GM18867 (cell line): ENCODE measurements around the gene A3GALT2.
"Not testable (repeated sequence)": the region's sequence is repeated elsewhere in the genome, so short reads cannot be mapped to it uniquely, and the experiment has no call there.

Experiments
- ATAC-seq: cut with Tn5 transposase; IDR thresholded peaks from one replicate; pipeline ENCODE4 v1.9.1; 2021; ENCODE audit warnings: mild to moderate bottlenecking, moderate library complexity; ENCODE audit not compliant: unreplicated experiment

A3GALT2 gene

DNA sequence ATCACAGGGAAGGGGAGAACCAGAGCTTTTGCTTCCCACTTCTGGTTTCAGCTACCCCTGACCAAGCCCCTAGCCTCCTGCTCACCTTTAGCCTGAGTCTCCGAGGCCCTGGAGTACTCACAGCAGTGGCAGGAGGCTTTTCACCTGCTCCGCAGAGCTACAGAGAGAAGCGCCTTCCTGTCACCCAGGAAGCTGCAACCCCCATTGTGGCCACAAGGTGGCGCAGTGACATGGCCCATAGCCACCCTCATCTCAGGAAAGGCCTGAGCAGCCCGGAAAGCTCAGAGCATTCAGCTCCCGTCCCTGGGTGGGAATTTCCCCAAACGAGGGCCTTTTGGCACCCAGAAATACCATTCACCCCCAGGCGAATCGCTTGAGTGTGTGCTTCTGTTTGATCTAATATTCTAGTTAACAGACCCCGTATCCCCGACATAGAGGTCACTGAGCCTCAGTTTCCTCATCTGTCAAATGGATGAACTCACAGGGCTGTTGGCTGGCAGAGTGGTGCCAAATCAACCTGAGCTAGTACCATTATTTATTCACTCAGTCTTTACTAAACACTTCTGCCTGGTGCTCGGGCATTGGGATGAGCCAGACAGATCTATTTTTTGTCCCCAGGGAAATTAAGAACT lies 25.3 kb downstream of the A3GALT2 start:
- ATAC-seq: peak; percentile 78

DNA sequence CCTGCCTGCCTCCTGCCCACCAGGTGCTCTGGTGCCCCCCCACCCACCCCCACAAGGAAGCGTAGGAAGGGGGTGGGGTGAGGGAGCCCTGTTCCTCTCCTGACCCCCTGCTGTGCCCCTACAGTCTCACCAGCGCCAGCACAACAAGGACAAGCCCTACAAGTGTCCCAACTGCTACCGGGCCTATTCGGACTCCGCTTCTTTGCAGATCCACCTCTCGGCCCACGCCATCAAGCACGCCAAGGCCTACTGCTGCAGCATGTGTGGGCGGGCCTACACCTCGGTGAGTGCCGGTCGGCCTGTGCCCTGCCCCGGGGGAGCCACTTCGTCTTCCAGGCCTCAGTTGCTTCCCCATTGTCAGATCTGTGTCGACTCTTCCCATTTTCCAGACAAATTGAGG lies 25.9 kb downstream of the A3GALT2 start:
- ATAC-seq: no peak

DNA sequence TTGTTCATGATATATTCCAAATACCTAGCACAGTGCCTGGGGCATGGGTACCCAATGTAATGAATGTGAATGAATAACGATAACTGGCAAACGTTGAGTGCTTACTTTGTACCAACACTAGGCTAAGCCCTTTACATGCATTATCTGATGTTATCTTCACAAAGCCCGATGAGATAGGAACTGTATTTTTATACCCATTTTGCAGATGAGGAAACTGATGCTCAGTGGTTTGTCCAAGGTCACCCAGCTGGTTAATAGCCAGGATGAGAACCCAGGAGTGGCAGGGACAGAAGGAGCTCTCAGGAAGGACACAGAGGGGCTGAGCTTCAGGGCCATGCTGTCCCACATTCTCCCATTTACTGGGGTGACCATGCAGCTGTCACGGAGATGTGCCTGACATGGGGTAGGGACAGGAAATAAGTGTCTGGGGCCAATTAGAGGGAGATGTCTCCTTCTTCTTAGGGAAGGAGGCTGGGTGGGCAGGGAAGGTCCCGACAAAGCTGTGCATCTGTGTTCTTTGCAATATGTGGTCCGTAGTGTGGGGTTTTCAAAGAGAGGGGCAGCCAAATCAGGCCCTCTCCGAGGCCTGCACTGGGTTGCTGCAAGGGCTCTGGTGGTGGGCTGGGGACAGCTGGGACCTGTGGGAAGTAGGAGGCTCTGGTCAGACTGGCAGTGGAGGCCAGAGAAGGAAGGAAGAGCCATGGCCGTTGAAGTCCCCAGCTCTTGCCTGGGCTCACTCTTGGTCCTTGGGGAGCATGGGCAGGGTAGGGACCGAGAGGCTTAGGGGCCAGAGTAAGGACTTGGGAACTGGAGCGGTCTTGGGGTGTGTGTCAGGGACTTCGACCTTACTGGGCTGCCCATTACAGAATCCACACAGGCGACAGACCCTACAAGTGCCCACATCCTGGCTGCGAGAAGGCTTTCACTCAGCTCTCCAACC lies 26.6 kb downstream of the A3GALT2 start:
- no peak for ATAC-seq

GRCh38 chr1:33292726-33293340 lies 28.1 kb downstream of the A3GALT2 start:
- ATAC-seq: no peak

DNA sequence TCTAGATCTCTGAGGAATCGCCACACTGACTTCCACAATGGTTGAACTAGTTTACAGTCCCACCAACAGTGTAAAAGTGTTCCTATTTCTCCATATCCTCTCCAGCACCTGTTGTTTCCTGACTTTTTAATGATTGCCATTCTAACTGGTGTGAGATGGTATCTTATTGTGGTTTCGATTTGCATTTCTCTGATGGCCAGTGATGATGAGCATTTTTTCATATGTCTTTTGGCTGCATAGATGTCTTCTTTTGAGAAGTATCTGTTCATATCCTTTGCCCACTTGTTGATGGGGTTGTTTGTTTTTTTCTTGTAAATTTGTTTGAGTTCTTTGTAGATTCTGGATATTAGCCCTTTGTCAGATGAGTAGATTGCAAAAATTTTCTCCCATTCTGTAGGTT lies 30.3 kb downstream of the A3GALT2 start:
- not testable (repeated sequence) for ATAC-seq

DNA sequence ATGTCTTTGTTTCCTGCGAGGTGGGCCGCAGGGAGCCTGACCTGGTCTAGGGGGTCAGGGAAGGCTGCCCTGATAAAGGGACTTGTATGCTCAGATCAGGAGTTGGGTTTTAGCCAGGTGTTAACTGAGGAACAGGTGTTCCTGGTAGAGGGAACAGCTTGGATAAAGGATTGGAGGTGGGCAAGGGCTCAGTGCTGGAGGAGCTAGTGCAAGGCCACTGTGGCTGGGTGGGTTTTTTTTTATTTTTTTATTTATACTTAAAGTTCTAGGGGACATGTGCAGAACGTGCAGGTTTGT lies 31.1 kb downstream of the A3GALT2 start:
- no peak for ATAC-seq

GRCh38 chr1:33288976-33289857 lies 31.7 kb downstream of the A3GALT2 start:
- ATAC-seq: no peak

DNA sequence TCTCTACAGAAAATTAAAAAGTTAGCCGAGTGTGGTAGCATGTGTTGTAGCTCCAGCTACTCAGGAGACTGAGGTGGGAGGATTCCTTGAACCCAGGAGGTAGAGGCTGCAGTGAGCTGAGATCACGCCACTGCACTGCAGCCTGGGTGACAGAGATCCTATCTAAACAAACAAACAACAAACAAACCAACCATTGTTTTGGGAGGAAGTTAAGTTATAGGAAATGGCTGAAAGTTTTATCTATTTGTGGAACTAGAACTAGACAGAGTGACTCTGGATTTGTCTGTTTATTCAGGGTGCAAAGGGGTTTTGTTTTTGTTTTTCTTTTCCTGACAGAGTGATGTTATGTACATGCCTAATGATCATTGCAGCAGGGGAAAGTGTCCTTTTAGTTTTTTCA lies 33.6 kb downstream of the A3GALT2 start:
- no peak for ATAC-seq

DNA sequence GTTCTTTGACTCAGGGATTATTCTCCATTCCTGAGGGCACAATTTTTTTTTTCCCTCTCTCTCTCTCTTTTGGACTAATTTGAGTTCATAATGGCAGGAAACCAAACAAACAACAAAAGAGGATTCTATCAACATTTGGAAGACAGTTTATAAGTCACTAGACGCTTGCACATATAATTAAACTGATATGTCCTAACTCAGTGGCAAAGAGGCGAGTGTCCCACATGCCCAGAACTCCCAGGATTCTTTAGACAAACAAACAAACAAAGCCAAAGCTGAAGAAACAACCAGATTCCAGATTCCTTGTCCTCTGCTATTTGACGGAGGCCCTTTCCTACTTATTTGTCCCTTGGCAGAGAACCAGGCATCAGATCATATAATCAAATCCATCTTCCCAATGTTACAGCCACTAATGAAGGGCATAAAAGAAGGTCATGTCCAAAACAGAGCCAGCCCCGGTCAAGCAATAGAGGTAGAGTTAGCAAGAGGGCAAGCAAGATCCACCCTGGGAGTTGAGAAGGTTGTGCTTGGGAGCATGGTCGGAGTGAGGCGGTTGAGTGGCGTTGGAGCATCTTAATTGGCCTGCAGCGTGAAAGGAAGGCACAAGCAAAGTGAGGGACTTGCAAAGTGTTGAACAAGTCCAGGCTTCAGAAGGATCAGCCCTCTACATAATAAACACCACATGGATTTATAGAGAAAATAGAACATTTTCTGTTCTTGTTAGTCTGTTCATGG lies 34.3 kb downstream of the A3GALT2 start:
- ATAC-seq: no peak

DNA sequence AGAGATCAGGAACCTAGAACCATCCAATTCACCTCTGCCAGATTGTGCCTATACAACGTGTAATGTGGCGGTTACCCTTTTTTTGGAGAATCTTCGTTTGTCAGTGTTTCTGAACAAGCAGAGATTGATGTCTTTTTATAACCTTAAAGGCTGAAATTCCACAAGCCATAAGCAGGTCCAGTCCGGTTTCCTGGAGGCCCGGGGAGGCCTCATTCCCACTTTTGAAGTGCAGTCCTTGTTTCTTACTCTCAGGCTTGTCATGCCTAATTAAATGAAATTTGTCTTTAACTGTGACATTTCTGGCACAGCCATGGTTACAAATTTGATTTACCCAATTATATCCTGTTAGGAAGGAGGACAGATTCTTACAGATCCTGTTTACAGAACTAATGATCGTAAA lies 36.8 kb downstream of the A3GALT2 start:
- no peak for ATAC-seq

DNA sequence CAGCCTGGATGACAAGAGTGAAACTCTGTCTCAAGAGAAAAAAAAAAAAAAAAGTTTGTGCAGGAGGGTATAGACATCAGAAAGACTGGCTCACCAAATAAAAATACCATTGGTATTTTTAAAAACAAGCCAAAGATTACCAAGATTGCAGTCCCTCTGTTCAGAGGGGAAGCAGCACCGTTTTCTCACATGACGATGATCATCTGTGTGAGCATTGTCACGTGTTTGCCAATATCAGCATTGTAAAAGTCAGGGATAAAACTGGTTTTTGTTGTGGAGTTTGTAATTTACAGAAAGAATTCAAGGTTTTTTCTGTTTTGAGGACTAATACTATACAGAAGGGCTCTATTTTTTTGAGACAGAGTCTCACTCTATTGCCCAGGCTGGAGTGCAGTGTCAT lies 38.1 kb downstream of the A3GALT2 start:
- no peak for ATAC-seq

GRCh38 chr1:33281554-33282303 lies 39.2 kb downstream of the A3GALT2 start:
- ATAC-seq: no peak

DNA sequence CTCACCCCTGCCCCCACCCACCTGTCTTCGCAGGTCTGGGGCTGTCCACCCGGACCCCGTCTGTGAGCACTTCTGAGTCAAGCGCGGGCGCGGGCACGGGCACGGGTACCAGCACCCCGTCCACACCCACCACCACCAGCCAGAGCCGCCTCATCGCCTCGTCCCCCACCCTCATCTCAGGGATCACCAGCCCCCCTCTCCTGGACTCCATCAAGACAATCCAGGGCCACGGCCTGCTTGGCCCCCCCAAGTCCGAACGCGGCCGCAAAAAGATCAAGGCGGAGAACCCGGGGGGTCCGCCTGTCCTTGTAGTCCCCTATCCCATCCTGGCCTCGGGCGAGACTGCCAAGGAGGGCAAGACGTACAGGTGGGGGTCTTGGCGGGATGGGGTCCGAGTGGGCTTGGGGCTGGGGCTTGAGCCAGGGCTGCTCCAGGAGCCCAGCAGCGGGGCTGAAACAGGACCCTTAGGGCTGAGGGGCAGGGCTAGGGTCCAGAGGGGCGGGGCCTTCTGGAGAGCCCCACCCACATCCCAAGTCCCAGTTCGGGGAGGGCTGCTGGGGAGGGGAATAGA lies 40.7 kb downstream of the A3GALT2 start:
- ATAC-seq: no peak

DNA sequence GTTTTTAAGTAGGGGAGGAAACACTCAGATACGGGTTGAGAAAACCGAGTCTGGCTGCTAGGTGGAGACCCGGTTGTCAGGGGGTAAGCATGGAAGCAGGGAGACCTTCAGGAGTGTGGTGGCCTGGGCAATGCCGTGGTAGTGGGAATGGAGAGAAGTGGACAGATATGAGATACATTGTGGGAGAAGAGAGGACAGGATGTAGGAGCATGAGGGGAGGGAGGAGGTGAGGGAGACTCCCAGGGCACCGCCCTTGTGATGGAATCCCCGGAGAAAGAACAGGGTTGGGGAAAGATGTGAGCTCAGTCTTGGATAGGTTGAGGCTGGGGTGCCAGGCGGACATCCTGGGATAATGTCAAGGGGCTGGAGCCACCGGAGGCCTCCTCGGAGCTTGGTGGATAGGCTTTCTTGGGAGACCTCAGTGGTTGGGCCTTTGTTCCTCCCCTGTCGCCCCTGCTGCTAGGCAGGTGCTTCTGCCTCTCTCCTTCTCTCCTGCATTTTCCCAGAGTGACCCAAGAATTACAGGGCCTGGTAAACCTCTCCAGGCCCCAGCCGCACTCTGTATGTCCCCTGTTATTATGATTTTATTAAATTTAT lies 43.3 kb downstream of the A3GALT2 start:
- ATAC-seq: no peak

GRCh38 chr1:33276573-33277298 lies 44.2 kb downstream of the A3GALT2 start:
- ATAC-seq: no peak

GRCh38 chr1:33275706-33276572 lies 45.0 kb downstream of the A3GALT2 start:
- no peak for ATAC-seq

DNA sequence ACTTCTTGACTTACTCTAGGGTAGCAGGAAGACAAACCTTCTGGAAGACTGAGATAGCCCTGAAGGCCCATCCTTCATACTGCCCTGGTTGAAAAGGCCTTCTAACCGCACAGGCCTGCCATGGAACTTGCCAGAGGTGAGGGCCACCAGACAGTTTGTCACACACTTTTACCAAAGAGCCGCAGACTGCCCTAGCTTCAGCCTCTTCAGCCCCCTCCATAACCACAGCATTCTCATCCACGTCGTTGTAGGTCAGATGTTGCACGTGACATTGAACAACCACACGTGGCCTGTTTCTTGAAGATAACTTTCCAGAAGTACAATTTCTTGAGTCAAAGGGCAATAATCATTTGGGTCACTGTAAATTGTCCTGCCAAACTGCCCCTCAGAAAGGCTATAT lies 45.7 kb downstream of the A3GALT2 start:
- no peak for ATAC-seq
